Mesodermal cell (in vitro differentiated cells): ENCODE results near the gene RCAN3.

Source experiments
- H3K27ac ChIP-seq: 2 replicates; pipeline ENCODE4 v1.7.0; 2013; ENCODE audit warnings: mild to moderate bottlenecking, low read depth, low read length, moderate library complexity; ENCODE audit not compliant: severe bottlenecking
- H3K36me3 ChIP-seq: 2 replicates; pipeline ENCODE4 v1.7.1; 2013; ENCODE audit warnings: mild to moderate bottlenecking, low read length, moderate library complexity; ENCODE audit not compliant: control insufficient read depth, insufficient read depth
- H3K4me1 ChIP-seq: one replicate; pipeline ENCODE4 v1.7.1; 2013; ENCODE audit warnings: mild to moderate bottlenecking, low read length; ENCODE audit not compliant: insufficient read depth, control insufficient read depth, poor library complexity, severe bottlenecking
- H3K4me3 ChIP-seq: 2 replicates; pipeline ENCODE4 v1.7.0; 2013; ENCODE audit warnings: low read length, control low read depth, mild to moderate bottlenecking; ENCODE audit not compliant: insufficient read depth, poor library complexity, severe bottlenecking; ENCODE audit errors: extremely low read depth
- H3K9me3 ChIP-seq: 2 replicates; pipeline ENCODE4 v1.7.1; 2013; ENCODE audit warnings: mild to moderate bottlenecking, low read length, moderate library complexity; ENCODE audit not compliant: control insufficient read depth
- WGBS, 2 experiments: methylation state at CpG; one replicate each; pipeline ENCODE4 v1.1.5; 2013; ENCODE audit warnings: missing lambda C conversion rate in 2 of 2; ENCODE audit not compliant: insufficient coverage in 2 of 2; 5-methylcytosine and 5-hydroxymethylcytosine counted together

Gene RCAN3

GRCh38 chr1:24551290-24551959 lies 48.8 kb downstream of the RCAN3 start:
- 89 to 99% methylated on average over 9 to 11 of the region's 13 CpGs for WGBS, 2 experiments
- no peaks in the 10 kb centered on the region for H3K9me3 ChIP-seq
- H3K36me3 ChIP-seq = no peaks in the 10 kb centered on the region
- H3K4me3 ChIP-seq = no peak overlapping the region
- peaks cover 8% of the 10 kb centered on the region for H3K4me1 ChIP-seq
- peak overlapping the region; percentile 75 for H3K27ac ChIP-seq

GRCh38 chr1:24551960-24552571 lies 49.4 kb downstream of the RCAN3 start:
- Histone ChIP-seq H3K4me3 (no peak overlapping the region), H3K4me1 (peaks cover 8% of the 10 kb centered on the region), H3K36me3 (no peaks in the 10 kb centered on the region), H3K9me3 (no peaks in the 10 kb centered on the region), H3K27ac (peak overlapping the region; percentile 75)
- WGBS, 2 experiments = 96 to 100% methylated on average over 4 to 8 of the region's 10 CpGs

- Histone ChIP-seq H3K9me3 (no peaks in the 10 kb centered on the region), H3K4me3 (no peak overlapping the region), H3K36me3 (no peaks in the 10 kb centered on the region), H3K27ac (no peak overlapping the region), H3K4me1 (peaks cover 8% of the 10 kb centered on the region)
- 93 to 100% methylated on average over 2 to 3 of the region's 3 CpGs for WGBS, 2 experiments
Measured at GRCh38 chr1:24553931-24554330, 51.3 kb downstream of the RCAN3 start.

GRCh38 chr1:24554714-24555113 lies 52.1 kb downstream of the RCAN3 start:
- Histone ChIP-seq H3K9me3 (no peaks in the 10 kb centered on the region), H3K36me3 (no peaks in the 10 kb centered on the region), H3K4me1 (peaks cover 8% of the 10 kb centered on the region), H3K4me3 (no peak overlapping the region), H3K27ac (no peak overlapping the region)
- WGBS, 2 experiments = 88 to 100% methylated on average over 2 to 4 of the region's 4 CpGs

- 2 to 11% methylated on average over 9 to 49 of the region's 61 CpGs for WGBS, 2 experiments
- Histone ChIP-seq H3K4me3 (peak within 1 kb of the TSS; percentile 16), H3K4me1 (peaks cover 8% of the 10 kb centered on the region)
Measured at GRCh38 chr1:24555591-24556413, 53.2 kb downstream of the RCAN3 start, which contains the start of gene NCMAP. TSS of gene NCMAP (plus strand) at chr1:24556087. CDS start at chr1:24595431, 39,344 bp downstream.

GRCh38 chr1:24556414-24556795 lies 53.8 kb downstream of the RCAN3 start:
- H3K4me1 ChIP-seq = peaks cover 8% of the 10 kb centered on the region
- no peak overlapping the region for H3K27ac ChIP-seq
- WGBS, 2 experiments = 64 to 74% methylated on average over 17 of the region's 19 CpGs
- no peak overlapping the region for H3K4me3 ChIP-seq
- H3K9me3 ChIP-seq = no peaks in the 10 kb centered on the region
- H3K36me3 ChIP-seq = no peaks in the 10 kb centered on the region

More at GRCh38 chr1:24555591-24556413, 53.2 kb downstream of the RCAN3 start, which contains the start of gene NCMAP:
- H3K36me3 ChIP-seq = no peaks in the 10 kb centered on the region
- no peak within 1 kb of the TSS for H3K27ac ChIP-seq
- no peaks in the 10 kb centered on the region for H3K9me3 ChIP-seq

- Histone ChIP-seq H3K4me1 (peaks cover 8% of the 10 kb centered on the region), H3K27ac (no peak overlapping the region), H3K36me3 (no peaks in the 10 kb centered on the region), H3K9me3 (no peaks in the 10 kb centered on the region), H3K4me3 (no peak overlapping the region)
- 97 to 98% methylated on average over 5 to 6 of the region's 6 CpGs for WGBS, 2 experiments
Measured at GRCh38 chr1:24557220-24557619, 54.6 kb downstream of the RCAN3 start.

GRCh38 chr1:24557711-24558131 lies 55.1 kb downstream of the RCAN3 start:
- Histone ChIP-seq H3K27ac (no peak overlapping the region), H3K4me1 (peaks cover 8% of the 10 kb centered on the region)

GRCh38 chr1:24558455-24558854 lies 55.8 kb downstream of the RCAN3 start:
- H3K4me1 ChIP-seq = peaks cover 8% of the 10 kb centered on the region
- 85 to 88% methylated on average over 3 of the region's 7 CpGs for WGBS, 2 experiments
- no peaks in the 10 kb centered on the region for H3K9me3 ChIP-seq
- no peak overlapping the region for H3K27ac ChIP-seq
- no peak overlapping the region for H3K4me3 ChIP-seq
- no peaks in the 10 kb centered on the region for H3K36me3 ChIP-seq

More at GRCh38 chr1:24557711-24558131, 55.1 kb downstream of the RCAN3 start:
- Histone ChIP-seq H3K4me3 (no peak overlapping the region), H3K9me3 (no peaks in the 10 kb centered on the region), H3K36me3 (no peaks in the 10 kb centered on the region)
- 82 to 89% methylated on average over 7 to 8 of the region's 9 CpGs for WGBS, 2 experiments

GRCh38 chr1:24558902-24559791 lies 56.5 kb downstream of the RCAN3 start:
- peaks cover 8% of the 10 kb centered on the region for H3K4me1 ChIP-seq
- H3K36me3 ChIP-seq = no peaks in the 10 kb centered on the region
- no peak overlapping the region for H3K27ac ChIP-seq
- WGBS, 2 experiments = 79 to 84% methylated on average over 9 of the region's 12 CpGs
- no peak overlapping the region for H3K4me3 ChIP-seq
- H3K9me3 ChIP-seq = no peaks in the 10 kb centered on the region
